Measurements from ENCODE around the gene CUBN. TPM values are rescaled to one million over a fixed set of nuclear protein-coding genes. Genes with fewer than 3 reads are reported as not detected.

CUBN gene
- total RNA-seq, 1 donor from 2014 or later: 1.3 TPM

- DNase-seq: no peak
- H3K27me3 ChIP-seq: no peaks in the 10 kb centered on the region
- ATAC-seq: no peak
- H3K4me1 ChIP-seq: no peaks in the 10 kb centered on the region
- TF ChIP-seq CTCF (IDR thresholded peaks at IDR 0.05): no peak
- no peaks in the 10 kb centered on the region for H3K9me3 ChIP-seq
- intact Hi-C loops (cut with DNase I): no loop called here
- H3K27ac ChIP-seq: no peak overlapping the region
- H3K4me3 ChIP-seq: no peak overlapping the region
- no peaks in the 10 kb centered on the region for H3K36me3 ChIP-seq
These were observed 77.8 kb downstream of the CUBN start for GRCh38 chr10:17051851-17052250.

- no peak for DNase-seq
- H3K4me3 ChIP-seq: no peak overlapping the region
- intact Hi-C loops (cut with DNase I): no loop called here
- H3K4me1 ChIP-seq: no peaks in the 10 kb centered on the region
- no peaks in the 10 kb centered on the region for H3K27me3 ChIP-seq
- TF ChIP-seq CTCF (IDR thresholded peaks at IDR 0.05): no peak
- no peak for ATAC-seq
- H3K27ac ChIP-seq: no peak overlapping the region
- no peaks in the 10 kb centered on the region for H3K9me3 ChIP-seq
- no peaks in the 10 kb centered on the region for H3K36me3 ChIP-seq
These were observed 80.4 kb downstream of the CUBN start for GRCh38 chr10:17049195-17049594.

GRCh38 chr10:17047908-17048307 lies 81.7 kb downstream of the CUBN start:
- ATAC-seq: no peak
- Histone ChIP-seq H3K27ac (no peak overlapping the region), H3K9me3 (no peaks in the 10 kb centered on the region), H3K4me1 (no peaks in the 10 kb centered on the region), H3K4me3 (no peak overlapping the region), H3K36me3 (no peaks in the 10 kb centered on the region), H3K27me3 (no peaks in the 10 kb centered on the region)
- intact Hi-C loops (cut with DNase I): no loop called here
- TF ChIP-seq CTCF (IDR thresholded peaks at IDR 0.05): no peak
- no peak for DNase-seq

- no peaks in the 10 kb centered on the region for H3K9me3 ChIP-seq
- H3K36me3 ChIP-seq: no peaks in the 10 kb centered on the region
- no peak overlapping the region for H3K4me3 ChIP-seq
- TF ChIP-seq CTCF (IDR thresholded peaks at IDR 0.05): no peak
- H3K4me1 ChIP-seq: no peaks in the 10 kb centered on the region
- intact Hi-C loops (cut with DNase I): no loop called here
- H3K27me3 ChIP-seq: no peaks in the 10 kb centered on the region
- ATAC-seq: no peak
- DNase-seq: no peak
- no peak overlapping the region for H3K27ac ChIP-seq
These were observed 82.6 kb downstream of the CUBN start for GRCh38 chr10:17046989-17047388.

GRCh38 chr10:17043586-17043985 lies 86.0 kb downstream of the CUBN start:
- no peaks in the 10 kb centered on the region for H3K4me1 ChIP-seq
- H3K27ac ChIP-seq: no peak overlapping the region
- no peak overlapping the region for H3K4me3 ChIP-seq
- DNase-seq: no peak
- intact Hi-C loops (cut with DNase I): no loop called here
- H3K36me3 ChIP-seq: no peaks in the 10 kb centered on the region
- no peaks in the 10 kb centered on the region for H3K9me3 ChIP-seq
- no peak for ATAC-seq
- TF ChIP-seq CTCF (IDR thresholded peaks at IDR 0.05): no peak
- H3K27me3 ChIP-seq: no peaks in the 10 kb centered on the region

All from upper lobe of right lung (tissue), 1 donor.